ENCODE measurements around the gene TEX261.

DNA sequence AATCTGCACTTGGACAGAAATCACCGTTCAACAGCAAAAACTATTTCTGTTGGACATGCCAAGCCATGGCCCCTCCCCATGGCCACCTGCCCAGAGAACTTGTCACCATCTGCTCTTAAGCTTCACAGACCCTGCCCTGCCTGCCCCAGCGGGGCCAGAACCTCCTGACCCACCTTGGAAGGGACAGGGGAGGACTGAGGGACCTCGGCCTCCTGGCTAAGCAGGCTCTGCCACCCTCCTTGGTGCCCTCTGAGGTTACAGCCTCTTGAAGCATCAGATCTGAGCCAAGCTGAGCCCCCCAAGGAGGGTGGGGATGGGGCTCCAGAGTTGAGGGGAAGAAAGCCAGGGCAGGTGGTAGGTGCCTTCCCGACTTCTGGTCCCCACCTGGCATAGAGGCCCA is 6.5 kb downstream of the TEX261 start:
- no peak for TF ChIP-seq POLR2A (IDR thresholded peaks at IDR 0.05; ENCODE audit: low read length)
- no peak for TF ChIP-seq GATA1 (IDR thresholded peaks at IDR 0.05; ENCODE audit: low read depth, low read length)
